Common myeloid progenitor, CD34-positive (primary cell): Measurements from ENCODE around the gene GPALPP1.

Source experiments
- CTCF ChIA-PET: fragments of 350-600 bp; sonication (Branson Sonifier 250); formaldehyde crosslinking; loops from one replicate; lab custom pipeline; 2021; ENCODE audit warnings: antibody characterized with exemption; lab: Charles Lee
- POLR2A ChIA-PET: fragments of 350-600 bp; sonication (Branson Sonifier 250); formaldehyde crosslinking; loops from one replicate; lab custom pipeline; 2021; ENCODE audit warnings: antibody characterized with exemption; lab: Charles Lee
- DNase-seq, 3 donors: peaks; one replicate each; pipeline versions ENCODE4 v3.0.0 to v3.0.0-alpha.2; 2013
- H3K27ac ChIP-seq, 2 experiments: 1 replicate in 1 of 2; 2 replicates in 1 of 2; pipeline ENCODE4 v1.7.0; 2013; ENCODE audit warnings: inconsistent platforms in 2 of 2, low read length in 2 of 2, mild to moderate bottlenecking in 2 of 2, low read depth in 1 of 2, moderate library complexity in 1 of 2; ENCODE audit not compliant: severe bottlenecking in 2 of 2, insufficient read depth in 1 of 2, poor library complexity in 1 of 2
- H3K27me3 ChIP-seq, 5 experiments: replicated peaks in 2 of 5; 1 replicate in 3 of 5; 2 replicates in 2 of 5; pipeline versions ENCODE4 v1.6.1 to v1.7.0; 2013; ENCODE audit warnings: low read length in 4 of 5, mild to moderate bottlenecking in 2 of 5, moderate library complexity in 2 of 5, inconsistent platforms in 1 of 5; ENCODE audit not compliant: insufficient read depth in 5 of 5, control insufficient read depth in 4 of 5
- H3K36me3 ChIP-seq, 4 experiments: 1 replicate in 2 of 4; 2 replicates in 2 of 4; pipeline versions ENCODE4 v1.6.1 to v1.7.0; 2013; ENCODE audit warnings: low read length in 3 of 4, control low read depth in 1 of 4, mild to moderate bottlenecking in 1 of 4; ENCODE audit not compliant: control insufficient read depth in 4 of 4, insufficient read depth in 4 of 4
- H3K4me1 ChIP-seq, 4 experiments: 1 replicate in 3 of 4; 2 replicates in 1 of 4; pipeline versions ENCODE4 v1.6.1 to v1.7.1; 2013; ENCODE audit warnings: low read length in 3 of 4, mild to moderate bottlenecking in 3 of 4, control low read depth in 1 of 4, inconsistent platforms in 1 of 4, moderate library complexity in 1 of 4; ENCODE audit not compliant: control insufficient read depth in 4 of 4, insufficient read depth in 4 of 4; ENCODE audit errors: control extremely low read depth in 1 of 4
- H3K4me3 ChIP-seq, 7 experiments: 1 replicate in 4 of 7; 2 replicates in 3 of 7; pipeline versions ENCODE4 v1.5.1 to v1.7.0; 2013; ENCODE audit warnings: mild to moderate bottlenecking in 7 of 7, low read length in 6 of 7, moderate library complexity in 6 of 7, inconsistent platforms in 2 of 7, low read depth in 2 of 7, control low read depth in 1 of 7; ENCODE audit not compliant: insufficient read depth in 4 of 7, control insufficient read depth in 1 of 7; ENCODE audit errors: extremely low read depth in 1 of 7
- H3K9me3 ChIP-seq, 5 experiments: 1 replicate in 4 of 5; 2 replicates in 1 of 5; pipeline versions ENCODE4 v1.6.1 to v1.7.1; 2013; ENCODE audit warnings: low read length in 4 of 5, mild to moderate bottlenecking in 2 of 5, inconsistent platforms in 1 of 5, low read depth in 1 of 5, moderate library complexity in 1 of 5; ENCODE audit not compliant: control insufficient read depth in 4 of 5, insufficient read depth in 2 of 5; ENCODE audit errors: control extremely low read depth in 1 of 5
- WGBS: methylation state at CpG from one replicate; pipeline ENCODE4 v1.1.5; 2013; ENCODE audit not compliant: insufficient coverage; 5-methylcytosine and 5-hydroxymethylcytosine counted together

Gene GPALPP1

GRCh38 chr13:44974056-44974793, 15.1 kb upstream of the GPALPP1 start:
- H3K9me3 ChIP-seq, result no peaks in the 10 kb centered on the region
- peak overlapping the region in 1 of 2 experiments; percentile 55 for H3K27ac ChIP-seq
- peaks cover 0 to 18% (median 14%) of the 10 kb centered on the region in 4 experiments for H3K4me1 ChIP-seq
- H3K4me3 ChIP-seq, result peak overlapping the region in 3 of 7 experiments; percentile 12 to 67 (median 66)
- DNase-seq, result peak; percentile 30 to 52 (median 50)
- WGBS, result 48% methylated on average over 6 of the region's 9 CpGs
- no peaks in the 10 kb centered on the region for H3K27me3 ChIP-seq
- H3K36me3 ChIP-seq, result peaks cover 10 to 50% (median 20%) of the 10 kb centered on the region in 4 experiments
- POLR2A ChIA-PET, result no interaction called here
- CTCF ChIA-PET, result interaction anchor here (0.6 to 10.7 kb wide), 10 partner anchors 13 to 492 kb away, joined by 3 to 85 read pairs (median 5); no protein-coding TSS in a partner anchor

GRCh38 chr13:44976196-44976595, 13.1 kb upstream of the GPALPP1 start:
- H3K27me3 ChIP-seq, result no peaks in the 10 kb centered on the region
- H3K36me3 ChIP-seq, result peaks cover 15 to 62% (median 28%) of the 10 kb centered on the region in 4 experiments
- H3K4me1 ChIP-seq, result peaks cover 0 to 18% (median 14%) of the 10 kb centered on the region in 4 experiments
- no peak for DNase-seq
- ChIA-PET POLR2A (interaction anchor here (0.6 kb wide), 1 partner anchor 1263 kb away, joined by 3 read pairs; no protein-coding TSS in a partner anchor), CTCF (interaction anchor here (0.6 to 10.7 kb wide), 2 partner anchors 12 to 494 kb away, joined by 3 to 85 read pairs; no protein-coding TSS in a partner anchor)
- no peak overlapping the region for H3K4me3 ChIP-seq
- WGBS, result 100% methylated on average over 1 of the region's 3 CpGs
- no peaks in the 10 kb centered on the region for H3K9me3 ChIP-seq
- H3K27ac ChIP-seq, result no peak overlapping the region

- H3K27ac ChIP-seq, result no peak overlapping the region
- ChIA-PET POLR2A (interaction anchor here (0.6 to 0.7 kb wide), 2 partner anchors 15 to 1262 kb away, joined by 3 to 5 read pairs; no protein-coding TSS in a partner anchor), CTCF (interaction anchor here (1.0 to 1.1 kb wide), 2 partner anchors 35 to 341 kb away, joined by 3 read pairs; no protein-coding TSS in a partner anchor)
- no peak overlapping the region for H3K4me3 ChIP-seq
- H3K36me3 ChIP-seq, result peaks cover 8 to 55% (median 26%) of the 10 kb centered on the region in 4 experiments
- WGBS, result no CpG with 5 or more reads among the region's 1 CpG
- H3K9me3 ChIP-seq, result no peaks in the 10 kb centered on the region
- H3K4me1 ChIP-seq, result peaks cover 0 to 18% (median 14%) of the 10 kb centered on the region in 4 experiments
- no peak for DNase-seq
- no peaks in the 10 kb centered on the region for H3K27me3 ChIP-seq
Measured at GRCh38 chr13:44976949-44977583, 12.3 kb upstream of the GPALPP1 start.

- WGBS, result 91% methylated on average over 1 of the region's 1 CpG
- H3K27me3 ChIP-seq, result no peaks in the 10 kb centered on the region
- no peak for DNase-seq
- no peak overlapping the region for H3K4me3 ChIP-seq
- CTCF ChIA-PET, result interaction anchor here (1.3 kb wide), 1 partner anchor 9 kb away, joined by 6 read pairs; no protein-coding TSS in a partner anchor
- POLR2A ChIA-PET, result no interaction called here
- no peak overlapping the region for H3K27ac ChIP-seq
- H3K36me3 ChIP-seq, result peaks cover 8 to 55% (median 26%) of the 10 kb centered on the region in 4 experiments
- H3K9me3 ChIP-seq, result no peaks in the 10 kb centered on the region
- peaks cover 0 to 15% (median 13%) of the 10 kb centered on the region in 4 experiments for H3K4me1 ChIP-seq
Measured at GRCh38 chr13:44978328-44978727, 11.0 kb upstream of the GPALPP1 start.

- Histone ChIP-seq H3K36me3 (peaks cover 0 to 6% (median 3%) of the 10 kb centered on the region in 4 experiments), H3K4me1 (peaks cover 6 to 29% (median 23%) of the 10 kb centered on the region in 4 experiments), H3K9me3 (no peaks in the 10 kb centered on the region), H3K27me3 (no peaks in the 10 kb centered on the region), H3K4me3 (peak overlapping the region; percentile 79 to 100 (median 94)), H3K27ac (peak overlapping the region; percentile 92 to 98)
- no peak for DNase-seq
- POLR2A ChIA-PET, result interaction anchor here (0.6 kb wide), 1 partner anchor 1635 kb away, joined by 3 read pairs; no protein-coding TSS in a partner anchor
- CTCF ChIA-PET, result no interaction called here
- 9% methylated on average over 9 of the region's 10 CpGs for WGBS
Measured at GRCh38 chr13:44989941-44990340, 603 bp downstream of the GPALPP1 start.

GRCh38 chr13:45003417-45003816, 14.1 kb downstream of the GPALPP1 start:
- CTCF ChIA-PET, result no interaction called here
- no peak for DNase-seq
- POLR2A ChIA-PET, result no interaction called here
- H3K9me3 ChIP-seq, result no peaks in the 10 kb centered on the region
- H3K4me3 ChIP-seq, result no peak overlapping the region
- H3K36me3 ChIP-seq, result peaks cover 7 to 47% (median 19%) of the 10 kb centered on the region in 4 experiments
- no peaks in the 10 kb centered on the region for H3K4me1 ChIP-seq
- no peaks in the 10 kb centered on the region for H3K27me3 ChIP-seq
- H3K27ac ChIP-seq, result no peak overlapping the region
